IPS DF 6.9 (cell line): ENCODE data around the gene FGF12.

Experiments
- DNase-seq: peaks from one replicate; pipeline ENCODE4 v3.0.0-alpha.2; 2013; ENCODE audit warnings: low read depth, low spot score
- H3K27ac ChIP-seq: one replicate; pipeline ENCODE4 v1.5.1; 2013; ENCODE audit warnings: low read length, control low read depth
- H3K27me3 ChIP-seq: 2 replicates; pipeline ENCODE4 v1.6.1; 2013; ENCODE audit warnings: mild to moderate bottlenecking, low read length; ENCODE audit not compliant: control insufficient read depth, insufficient read depth
- H3K36me3 ChIP-seq: 2 replicates; pipeline ENCODE4 v1.6.1; 2013; ENCODE audit warnings: low read length; ENCODE audit not compliant: control insufficient read depth, insufficient read depth
- H3K4me1 ChIP-seq: 2 replicates; pipeline ENCODE4 v1.6.1; 2013; ENCODE audit warnings: low read length; ENCODE audit not compliant: control insufficient read depth, insufficient read depth
- H3K4me3 ChIP-seq: 2 replicates; pipeline ENCODE4 v1.5.1; 2013; ENCODE audit warnings: mild to moderate bottlenecking, low read length
- H3K9me3 ChIP-seq: 2 replicates; pipeline ENCODE4 v1.6.1; 2013; ENCODE audit warnings: low read length, inconsistent platforms; ENCODE audit not compliant: control insufficient read depth, insufficient read depth
- WGBS: extraction: QIAGEN DNeasy Blood & Tissue Kit; methylation state at CpG from one replicate; pipeline ENCODE4 v1.1.7; 2013; ENCODE audit warnings: mixed read lengths, missing lambda C conversion rate; ENCODE audit not compliant: insufficient read length, insufficient coverage; 5-methylcytosine and 5-hydroxymethylcytosine counted together

FGF12 gene

DNA sequence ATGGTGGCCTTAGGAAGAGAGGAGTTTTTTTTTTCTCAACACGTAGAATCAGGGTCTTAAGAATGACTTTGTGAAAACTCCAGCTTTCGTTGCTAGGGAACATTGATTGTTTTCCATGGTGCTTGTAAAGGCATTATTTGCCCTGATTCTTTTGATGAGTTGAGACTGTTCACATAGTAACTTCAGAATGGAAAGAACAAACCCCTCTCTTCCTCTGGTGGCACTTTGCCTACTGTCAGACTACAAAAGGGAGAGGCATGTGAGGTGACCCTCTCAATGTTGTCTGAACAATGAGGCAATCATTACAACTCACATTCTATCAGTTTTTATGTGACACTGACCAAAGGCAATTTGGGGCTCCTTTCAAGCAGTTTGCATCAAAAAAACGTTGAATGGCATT is 477.8 kb downstream of the FGF12 start:
- no peak for DNase-seq
- WGBS: no CpG with 5 or more reads among the region's 3 CpGs
- Histone ChIP-seq H3K4me3 (no peak overlapping the region), H3K4me1 (peaks cover 2% of the 10 kb centered on the region; the same call in 1 of the 2 replicates), H3K27me3 (no peaks in the 10 kb centered on the region), H3K36me3 (no peaks in the 10 kb centered on the region), H3K9me3 (no peaks in the 10 kb centered on the region), H3K27ac (no peak overlapping the region)

DNA sequence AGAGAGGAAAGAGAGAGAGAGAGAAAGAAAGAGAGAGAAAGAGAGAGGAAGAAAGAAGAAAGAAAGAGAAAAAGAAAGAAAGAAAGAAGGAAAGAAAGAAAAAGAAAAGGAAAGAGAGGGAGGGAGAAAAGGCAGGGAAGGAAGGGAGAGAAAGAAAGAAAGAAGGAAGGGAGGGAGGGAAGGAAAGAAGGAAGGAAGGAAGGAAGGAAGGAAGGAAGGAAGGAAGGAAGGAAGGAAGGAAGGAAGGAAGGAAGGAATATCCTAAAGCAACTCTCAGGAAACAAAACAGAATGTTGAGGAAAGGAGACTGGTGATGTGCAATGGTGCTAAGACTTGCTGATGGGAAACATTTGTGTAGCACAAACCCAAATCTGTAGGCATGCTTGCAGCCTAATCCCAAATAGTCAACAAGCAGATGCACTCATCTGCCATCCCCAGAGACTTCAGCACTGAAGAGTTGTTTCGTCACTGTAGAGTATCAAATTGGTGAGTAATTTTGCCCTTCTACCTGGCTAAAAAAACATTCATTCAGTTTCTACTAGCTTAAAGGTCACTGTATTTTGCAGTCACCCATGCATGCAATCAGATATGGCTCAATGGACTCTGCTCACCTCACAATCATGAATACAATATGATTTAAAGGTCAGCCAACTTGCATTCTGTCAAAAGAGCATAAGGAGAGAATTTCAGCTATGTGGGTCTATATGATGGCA is 480.3 kb downstream of the FGF12 start:
- Histone ChIP-seq H3K27ac (no peak overlapping the region), H3K27me3 (no peaks in the 10 kb centered on the region), H3K36me3 (no peaks in the 10 kb centered on the region), H3K4me3 (no peak overlapping the region), H3K4me1 (peaks cover 2% of the 10 kb centered on the region; the same call in 1 of the 2 replicates), H3K9me3 (no peaks in the 10 kb centered on the region)
- no CpG with 5 or more reads among the region's 1 CpG for WGBS
- no peak for DNase-seq

- Histone ChIP-seq H3K27ac (no peak overlapping the region), H3K4me1 (peaks cover under 1% of the 10 kb centered on the region; the same call in 1 of the 2 replicates), H3K9me3 (no peaks in the 10 kb centered on the region), H3K36me3 (no peaks in the 10 kb centered on the region), H3K4me3 (no peak overlapping the region), H3K27me3 (no peaks in the 10 kb centered on the region)
- no CpG with 5 or more reads among the region's 1 CpG for WGBS
- no peak for DNase-seq
These were observed 482.8 kb downstream of the FGF12 start for GRCh38 chr3:192244591-192244990.

DNA sequence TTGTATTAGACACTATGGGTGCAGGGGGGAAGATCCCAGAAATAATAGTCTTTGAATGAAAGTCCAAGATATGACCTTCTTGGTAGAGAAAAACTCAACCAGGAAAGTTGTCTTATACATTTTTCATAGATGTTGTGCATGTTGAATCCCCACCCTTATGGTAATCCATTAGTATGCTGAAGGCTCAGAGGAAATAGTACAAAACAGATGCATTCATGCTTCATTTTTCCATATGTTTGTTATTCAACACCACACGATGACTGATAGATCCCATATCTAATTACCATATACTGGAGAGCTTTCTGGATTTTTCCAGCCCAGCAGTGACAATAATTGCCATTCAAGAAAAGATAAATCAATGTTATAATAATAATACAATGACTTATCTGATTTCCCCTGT is 487.4 kb downstream of the FGF12 start:
- no peaks in the 10 kb centered on the region for H3K27me3 ChIP-seq
- WGBS: no CpG with 5 or more reads among the region's 1 CpG
- no peaks in the 10 kb centered on the region for H3K9me3 ChIP-seq
- H3K36me3 ChIP-seq: no peaks in the 10 kb centered on the region
- H3K4me1 ChIP-seq: no peaks in the 10 kb centered on the region
- no peak for DNase-seq
- H3K27ac ChIP-seq: no peak overlapping the region
- no peak overlapping the region for H3K4me3 ChIP-seq

- DNase-seq: no peak
- Histone ChIP-seq H3K27ac (no peak overlapping the region), H3K9me3 (no peaks in the 10 kb centered on the region), H3K36me3 (no peaks in the 10 kb centered on the region), H3K4me3 (no peak overlapping the region), H3K4me1 (no peaks in the 10 kb centered on the region), H3K27me3 (no peaks in the 10 kb centered on the region)
- no CpG with 5 or more reads among the region's 4 CpGs for WGBS
These were observed 489.2 kb downstream of the FGF12 start for GRCh38 chr3:192237992-192238608.

- no CpG with 5 or more reads among the region's 2 CpGs for WGBS
- Histone ChIP-seq H3K27me3 (no peaks in the 10 kb centered on the region), H3K4me1 (no peaks in the 10 kb centered on the region), H3K36me3 (no peaks in the 10 kb centered on the region), H3K4me3 (no peak overlapping the region), H3K9me3 (no peaks in the 10 kb centered on the region), H3K27ac (no peak overlapping the region)
- no peak for DNase-seq
These were observed 497.5 kb downstream of the FGF12 start for GRCh38 chr3:192229866-192230265.

DNA sequence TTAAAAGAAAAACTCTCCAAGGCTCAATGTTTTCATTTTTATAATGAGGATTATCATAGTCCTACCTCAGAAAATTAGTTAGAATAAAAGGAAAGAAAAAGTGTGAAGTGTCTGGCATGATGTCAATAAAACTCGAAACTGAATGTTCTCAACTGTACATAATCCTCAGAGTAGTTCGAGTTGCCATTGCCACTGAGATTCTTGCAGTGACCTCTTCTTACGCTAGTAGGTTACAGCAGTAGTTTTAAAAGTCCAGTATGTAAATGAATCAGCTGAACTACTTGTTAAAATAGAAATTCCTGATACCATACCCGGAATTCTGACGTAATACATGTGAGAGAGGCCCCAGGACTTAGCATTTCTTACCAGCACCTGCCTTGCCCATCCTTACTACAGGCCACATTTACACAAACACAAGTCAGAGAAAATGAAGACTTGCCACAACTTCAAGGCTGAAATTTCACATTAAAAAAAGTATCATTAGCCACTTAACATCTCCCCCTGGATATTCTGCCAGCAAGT is 502.6 kb downstream of the FGF12 start:
- WGBS: no CpG with 5 or more reads among the region's 5 CpGs
- H3K4me3 ChIP-seq: no peak overlapping the region
- no peaks in the 10 kb centered on the region for H3K9me3 ChIP-seq
- DNase-seq: no peak
- no peak overlapping the region for H3K27ac ChIP-seq
- no peaks in the 10 kb centered on the region for H3K36me3 ChIP-seq
- no peaks in the 10 kb centered on the region for H3K4me1 ChIP-seq
- no peaks in the 10 kb centered on the region for H3K27me3 ChIP-seq

DNA sequence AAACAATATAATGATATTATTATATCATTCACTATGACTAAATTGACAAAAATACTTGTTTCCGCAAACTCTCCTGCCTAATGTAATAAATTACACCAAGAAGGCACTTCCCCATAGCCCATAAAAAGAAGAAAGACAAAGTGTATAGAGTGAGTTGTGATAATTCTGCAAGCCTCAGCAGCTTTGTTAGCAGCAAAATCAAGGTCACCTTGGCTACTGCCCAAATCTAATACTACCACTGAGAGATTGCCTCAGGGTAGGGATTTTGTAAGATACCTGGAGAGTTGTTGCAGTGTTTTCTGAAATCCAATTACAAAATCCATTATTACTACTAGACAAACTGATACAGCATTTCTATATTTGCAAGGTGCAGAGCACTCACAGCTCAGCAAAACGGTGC is 503.5 kb downstream of the FGF12 start:
- no CpG with 5 or more reads among the region's 2 CpGs for WGBS
- H3K27me3 ChIP-seq: no peaks in the 10 kb centered on the region
- H3K9me3 ChIP-seq: no peaks in the 10 kb centered on the region
- H3K4me3 ChIP-seq: no peak overlapping the region
- H3K36me3 ChIP-seq: no peaks in the 10 kb centered on the region
- no peak overlapping the region for H3K27ac ChIP-seq
- no peak for DNase-seq
- no peaks in the 10 kb centered on the region for H3K4me1 ChIP-seq

GRCh38 chr3:192220915-192221314 is 506.4 kb downstream of the FGF12 start:
- no peak overlapping the region for H3K4me3 ChIP-seq
- no peaks in the 10 kb centered on the region for H3K27me3 ChIP-seq
- H3K27ac ChIP-seq: no peak overlapping the region
- H3K36me3 ChIP-seq: no peaks in the 10 kb centered on the region
- no peaks in the 10 kb centered on the region for H3K4me1 ChIP-seq
- WGBS: no CpG with 5 or more reads among the region's 1 CpG
- DNase-seq: no peak
- H3K9me3 ChIP-seq: no peaks in the 10 kb centered on the region

- H3K9me3 ChIP-seq: no peaks in the 10 kb centered on the region
- no peaks in the 10 kb centered on the region for H3K4me1 ChIP-seq
- no peak overlapping the region for H3K4me3 ChIP-seq
- H3K27ac ChIP-seq: no peak overlapping the region
- DNase-seq: no peak
- H3K36me3 ChIP-seq: no peaks in the 10 kb centered on the region
- H3K27me3 ChIP-seq: no peaks in the 10 kb centered on the region
These were observed 507.4 kb downstream of the FGF12 start for GRCh38 chr3:192219926-192220325.

GRCh38 chr3:192216067-192216466 is 511.3 kb downstream of the FGF12 start:
- WGBS: 100% methylated on average over 1 of the region's 2 CpGs
- H3K9me3 ChIP-seq: no peaks in the 10 kb centered on the region
- H3K27ac ChIP-seq: no peak overlapping the region
- no peak overlapping the region for H3K4me3 ChIP-seq
- H3K4me1 ChIP-seq: peaks cover 2% of the 10 kb centered on the region; the same call in 1 of the 2 replicates
- H3K36me3 ChIP-seq: no peaks in the 10 kb centered on the region
- no peaks in the 10 kb centered on the region for H3K27me3 ChIP-seq
- no peak for DNase-seq
